Endothelial cell of umbilical vein (primary cell): Measurements from ENCODE around the gene VWA8. TPM values are rescaled to one million over a fixed set of nuclear protein-coding genes. Genes with fewer than 3 reads are reported as not detected.

Experiments used
- BruUV-seq: library from RNA; stranded (reverse); fragments of 400-500 nt; replicated peaks from 2 replicates; lab custom pipeline; 2021; lab: Mats Ljungman, UMichigan
- CTCF ChIA-PET: fragments of 300-600, 350-600 bp; sonication (Branson Sonifier 250); formaldehyde crosslinking; loops from one replicate; lab custom pipeline; 2021; ENCODE audit warnings: antibody characterized with exemption, inconsistent platforms; lab: Charles Lee
- POLR2A ChIA-PET: fragments of 300-600, 350-600 bp; sonication (Branson Sonifier 250); formaldehyde crosslinking; loops from one replicate; lab custom pipeline; 2021; ENCODE audit warnings: antibody characterized with exemption, inconsistent platforms; lab: Charles Lee
- DNase-seq: peaks from one replicate; pipeline ENCODE4 v3.0.0-alpha.2; 2011; ENCODE audit warnings: low read depth, low spot score
- FAIRE-seq: peaks from 2 replicates; lab custom pipeline; 2011; peaks lifted over from hg19 to GRCh38; lab: Jason Lieb, UNC
- H2AFZ ChIP-seq: 2 replicates; pipeline ENCODE4 v1.6.0; 2012; ENCODE audit warnings: low read depth, low read length, control low read depth, inconsistent platforms
- H3K27ac ChIP-seq: 2 replicates; pipeline ENCODE4 v1.5.1; 2011; ENCODE audit warnings: low read depth, mild to moderate bottlenecking, control low read depth, low read length, moderate library complexity; ENCODE audit not compliant: insufficient read depth
- H3K27me3 ChIP-seq, 2 experiments: 2 replicates each; pipeline versions ENCODE4 v1.6.0 to v1.6.1; 2011; ENCODE audit warnings: low read length in 2 of 2, mixed read lengths in 1 of 2; ENCODE audit not compliant: control insufficient read depth in 2 of 2, insufficient read depth in 2 of 2
- H3K36me3 ChIP-seq, 2 experiments: 2 replicates in 1 of 2; 3 replicates in 1 of 2; pipeline ENCODE4 v1.5.1; 2011; ENCODE audit warnings: low read length in 2 of 2, mild to moderate bottlenecking in 1 of 2, moderate library complexity in 1 of 2; ENCODE audit not compliant: control insufficient read depth in 2 of 2, insufficient read depth in 2 of 2; ENCODE audit errors: extremely low read depth in 1 of 2
- H3K4me1 ChIP-seq: 3 replicates; pipeline ENCODE4 v1.5.1; 2011; ENCODE audit warnings: mild to moderate bottlenecking, low read length; ENCODE audit not compliant: control insufficient read depth, insufficient read depth; ENCODE audit errors: extremely low read depth
- H3K4me2 ChIP-seq: 2 replicates; pipeline ENCODE4 v1.6.1; 2011; ENCODE audit warnings: low read length, control low read depth, mixed read lengths; ENCODE audit not compliant: insufficient read depth
- H3K4me3 ChIP-seq, 3 experiments: fragments of 200-600 bp in 1 of 3; sonication (generic), shearing (Covaris generic) in 1 of 3; replicated peaks in 1 of 3; 2 replicates each; pipeline ENCODE4 v1.5.1; 2011 to 2016; ENCODE audit warnings: control low read depth in 3 of 3, low read length in 3 of 3, mild to moderate bottlenecking in 2 of 3, inconsistent platforms in 1 of 3, low read depth in 1 of 3, moderate library complexity in 1 of 3; ENCODE audit not compliant: insufficient read depth in 1 of 3
- H3K79me2 ChIP-seq: 2 replicates; pipeline ENCODE4 v1.6.0; 2012; ENCODE audit warnings: low read length, inconsistent platforms; ENCODE audit not compliant: control insufficient read depth, insufficient read depth
- H3K9ac ChIP-seq: replicated peaks from 2 replicates; pipeline ENCODE3; 2011; ENCODE audit warnings: low read length, control low read depth; ENCODE audit not compliant: insufficient read depth; ENCODE audit errors: extremely low read depth
- H3K9me1 ChIP-seq: replicated peaks from 3 replicates; pipeline ENCODE4 v1.6.0; 2011; ENCODE audit warnings: mild to moderate bottlenecking, low read length; ENCODE audit not compliant: control insufficient read depth, insufficient read depth; ENCODE audit errors: extremely low read depth
- H3K9me3 ChIP-seq: replicated peaks from 2 replicates; pipeline ENCODE4 v1.5.1; 2012; ENCODE audit warnings: low read length, inconsistent platforms; ENCODE audit not compliant: control insufficient read depth, insufficient read depth
- H4K20me1 ChIP-seq: replicated peaks from 2 replicates; pipeline ENCODE3; 2011; ENCODE audit warnings: mild to moderate bottlenecking, low read length; ENCODE audit not compliant: control insufficient read depth, insufficient read depth; ENCODE audit errors: extremely low read depth
- CTCF ChIP-seq, 2 donors: IDR thresholded peaks; 1 replicate in 1 of 2; 2 replicates in 1 of 2; pipeline ENCODE4 v1.5.1; 2011; ENCODE audit warnings: low read length in 2 of 2, mild to moderate bottlenecking in 2 of 2, moderate library complexity in 2 of 2, control low read depth in 1 of 2, inconsistent platforms in 1 of 2, low read depth in 1 of 2; ENCODE audit not compliant: insufficient read depth in 1 of 2; ENCODE audit errors: extremely low read depth in 1 of 2
- EZH2 ChIP-seq: IDR thresholded peaks from 2 replicates; pipeline ENCODE4 v1.6.1; 2012; ENCODE audit warnings: borderline replicate concordance, low read depth, mild to moderate bottlenecking, moderate library complexity, low read length, inconsistent platforms; ENCODE audit not compliant: severe bottlenecking
- FOS ChIP-seq: IDR thresholded peaks from 2 replicates; pipeline ENCODE4 v1.6.1; 2011; ENCODE audit warnings: mild to moderate bottlenecking, low read length, moderate library complexity, borderline replicate concordance; ENCODE audit not compliant: insufficient read depth
- GATA2 ChIP-seq: IDR thresholded peaks from 2 replicates; pipeline ENCODE4 v1.7.0; 2011; ENCODE audit warnings: low read depth, mild to moderate bottlenecking, moderate library complexity, mixed read lengths, low read length; ENCODE audit not compliant: insufficient read length, insufficient read depth
- JUN ChIP-seq: IDR thresholded peaks from 2 replicates; pipeline ENCODE4 v1.6.1; 2011; ENCODE audit warnings: borderline replicate concordance, low read depth; ENCODE audit not compliant: insufficient read length, insufficient read depth
- MAX ChIP-seq: IDR thresholded peaks from 2 replicates; pipeline ENCODE4 v1.6.1; 2011; ENCODE audit not compliant: insufficient read depth, insufficient read length
- MYC ChIP-seq: IDR thresholded peaks from one replicate; pipeline ENCODE4 v1.6.1; 2011; ENCODE audit warnings: mild to moderate bottlenecking, low read depth, low read length
- POLR2A ChIP-seq: IDR thresholded peaks from 2 replicates; pipeline ENCODE4 v1.6.1; 2012; ENCODE audit warnings: low read depth, mild to moderate bottlenecking, control low read depth, low read length
- POLR2AphosphoS5 ChIP-seq: IDR thresholded peaks from 2 replicates; pipeline ENCODE4 v1.6.1; 2012; ENCODE audit warnings: low read depth, mild to moderate bottlenecking, control low read depth, low read length, moderate library complexity; ENCODE audit not compliant: insufficient read depth
- dilution Hi-C: fragments of 300-500 bp; cut with MboI; formaldehyde crosslinking; loops from one replicate; pipeline ENCODE4 v1.15.0; 2019; ENCODE audit warnings: low sequenced_read_pairs; ENCODE audit not compliant: extremely low pct_ligation_motif_present
- intact Hi-C: fragments of 100-400 bp; cut with micrococcal nuclease; formaldehyde crosslinking; loops from one replicate; pipeline ENCODE4 v1.10.0; 2022
- polyA plus RNA-seq, 4 experiments: library from polyadenylated mRNA; depleted of rRNA in 3 of 4; stranded (reverse) in 3 of 4; unstranded in 1 of 4; fragments of >200 nt; gene quantifications; 2 replicates each; pipeline versions ENCODE4 v1.2.1 to v1.2.3, GENCODE V29; 2011 to 2012; ENCODE audit warnings: missing spikeins in 1 of 4
- total RNA-seq: library from RNA; stranded (reverse); gene quantifications from 2 replicates; pipeline ENCODE4 v1.2.3, GENCODE V29; 2021

The VWA8 gene
- total and polyA plus RNA-seq, 2 donors (not counting 3 experiments of a cell fraction or from before 2014, with no cell fraction given): 2.9 to 11.3 TPM

- Histone ChIP-seq H3K9ac (no peak overlapping the region), H2AFZ (no peak overlapping the region), H3K9me3 (no peaks in the 10 kb centered on the region), H3K79me2 (no peaks in the 10 kb centered on the region), H3K36me3 (no peaks in the 10 kb centered on the region), H3K9me1 (no peaks in the 10 kb centered on the region), H3K27ac (no peak overlapping the region), H4K20me1 (no peaks in the 10 kb centered on the region), H3K27me3 (no peaks in the 10 kb centered on the region), H3K4me3 (no peak overlapping the region), H3K4me2 (no peak overlapping the region), H3K4me1 (peaks cover 8% of the 10 kb centered on the region)
- FAIRE-seq (no peak), DNase-seq (no peak)
- TF ChIP-seq POLR2AphosphoS5: no peak
- CTCF ChIA-PET: no interaction called here
- POLR2A ChIA-PET: no interaction called here
- dilution Hi-C loops (no loop called here), intact Hi-C loops (no loop called here)
- BruUV-seq: no TSS peak
Observed at GRCh38 chr13:41765020-41765419, 195.9 kb downstream of the VWA8 start.

- Histone ChIP-seq H4K20me1 (no peaks in the 10 kb centered on the region), H3K4me2 (no peak overlapping the region), H3K79me2 (no peaks in the 10 kb centered on the region), H2AFZ (no peak overlapping the region), H3K4me1 (peaks cover 8% of the 10 kb centered on the region), H3K4me3 (no peak overlapping the region), H3K36me3 (no peaks in the 10 kb centered on the region), H3K27me3 (no peaks in the 10 kb centered on the region), H3K9me1 (no peaks in the 10 kb centered on the region), H3K9me3 (no peaks in the 10 kb centered on the region), H3K9ac (no peak overlapping the region), H3K27ac (no peak overlapping the region)
- TF ChIP-seq GATA2 (no peak), POLR2A (no peak), FOS (no peak), MAX (no peak), MYC (no peak), JUN (no peak), EZH2 (no peak), POLR2AphosphoS5 (no peak), CTCF (IDR thresholded peaks at IDR 0.05; ENCODE audit: extremely low read depth in 1 of 2, insufficient read depth in 1 of 2, low read depth in 1 of 2, low read length in 2 of 2) (no peak)
- FAIRE-seq (no peak), DNase-seq (no peak)
- intact Hi-C loops (no loop called here), dilution Hi-C loops (no loop called here)
- POLR2A ChIA-PET: no interaction called here
- CTCF ChIA-PET: interaction anchor here (2.0 kb wide), 1 partner anchor 96 kb away, joined by 4 read pairs; no protein-coding TSS in a partner anchor
- no TSS peak for BruUV-seq
Observed at GRCh38 chr13:41764558-41764957, 196.4 kb downstream of the VWA8 start.
